SK-N-SH (cell line): ENCODE measurements around the gene ST3GAL2. TPM values are rescaled to one million over a fixed set of nuclear protein-coding genes. Genes with fewer than 3 reads are reported as not detected.

ENCODE experiments used
- CTCF ChIA-PET: fragments of 300-600, 350-600 bp; formaldehyde crosslinking; extraction: SDS; loops from one replicate; lab custom pipeline; 2021; lab: Yijun Ruan, JAX
- POLR2A ChIA-PET: fragments of 350-600 bp; sonication (Branson Sonifier 250); formaldehyde crosslinking; extraction: SDS; loops from one replicate; lab custom pipeline; 2020; ENCODE audit warnings: antibody characterized with exemption, inconsistent platforms; lab: Yijun Ruan, JAX
- DNase-seq: peaks from one replicate; pipeline ENCODE4 v3.0.0; 2012
- H2AFZ ChIP-seq: fragments of 200-600 bp; sonication (generic); 2 replicates; pipeline ENCODE4 v1.8.1; 2016; ENCODE audit warnings: antibody characterized with exemption, mild to moderate bottlenecking, low read depth
- H3F3A ChIP-seq: fragments of 200-600 bp; sonication (generic); replicated peaks from 2 replicates; pipeline ENCODE3; 2016; ENCODE audit warnings: antibody characterized with exemption, mild to moderate bottlenecking; ENCODE audit not compliant: insufficient read depth
- H3K27ac ChIP-seq, 2 experiments: fragments of 200-500 bp in 1 of 2; fragments of 200-600 bp in 1 of 2; sonication (Bioruptor generic) in 1 of 2; sonication (generic), shearing (Covaris generic) in 1 of 2; 2 replicates each; pipeline versions ENCODE4 v1.5.1 to v1.6.1; 2014 to 2016; ENCODE audit warnings: low read depth in 2 of 2, inconsistent platforms in 1 of 2, low read length in 1 of 2, mild to moderate bottlenecking in 1 of 2, mixed read lengths in 1 of 2
- H3K27me3 ChIP-seq: fragments of 200-600 bp; sonication (generic), shearing (Covaris generic); 2 replicates; pipeline ENCODE4 v1.6.1; 2016; ENCODE audit warnings: mixed run types; ENCODE audit not compliant: insufficient read depth
- H3K36me3 ChIP-seq, 2 experiments: fragments of 200-500 bp in 1 of 2; fragments of 200-600 bp in 1 of 2; sonication (Bioruptor generic) in 1 of 2; sonication (generic) in 1 of 2; replicated peaks in 1 of 2; 2 replicates each; pipeline versions ENCODE3 to v1.5.1; 2014 to 2016; ENCODE audit warnings: low read length in 1 of 2, mild to moderate bottlenecking in 1 of 2; ENCODE audit not compliant: insufficient read depth in 2 of 2, control insufficient read depth in 1 of 2
- H3K4me1 ChIP-seq, 2 experiments: fragments of 200-500 bp in 1 of 2; fragments of 200-600 bp in 1 of 2; sonication (Bioruptor generic) in 1 of 2; sonication (generic), shearing (Covaris generic) in 1 of 2; 2 replicates each; pipeline versions ENCODE4 v1.5.1 to v1.6.1; 2014 to 2016; ENCODE audit warnings: low read depth in 1 of 2, low read length in 1 of 2, mixed run types in 1 of 2; ENCODE audit not compliant: insufficient read depth in 2 of 2, control insufficient read depth in 1 of 2
- H3K4me2 ChIP-seq: fragments of 200-600 bp; sonication (generic), shearing (Covaris generic); 2 replicates; pipeline ENCODE4 v1.6.1; 2017; ENCODE audit warnings: mixed run types
- H3K4me3 ChIP-seq, 2 experiments: fragments of 200-500 bp in 1 of 2; fragments of 200-600 bp in 1 of 2; sonication (Bioruptor generic) in 1 of 2; sonication (generic), shearing (Covaris generic) in 1 of 2; 2 replicates each; pipeline versions ENCODE4 v1.5.1 to v1.8.1; 2014 to 2016; ENCODE audit warnings: low read depth in 2 of 2, inconsistent platforms in 1 of 2, low read length in 1 of 2, mild to moderate bottlenecking in 1 of 2, mixed read lengths in 1 of 2, moderate library complexity in 1 of 2
- H3K79me2 ChIP-seq: fragments of 200-600 bp; sonication (generic); 2 replicates; pipeline ENCODE4 v1.8.1; 2017; ENCODE audit warnings: mild to moderate bottlenecking; ENCODE audit not compliant: insufficient read depth
- H3K9ac ChIP-seq: fragments of 200-600 bp; sonication (generic); 2 replicates; pipeline ENCODE4 v1.6.1; 2017; ENCODE audit warnings: mixed run types
- H3K9me2 ChIP-seq: fragments of 200-600 bp; sonication (generic); 2 replicates; pipeline ENCODE4 v1.6.1; 2017; ENCODE audit warnings: mixed run types
- H3K9me3 ChIP-seq: fragments of 200-600 bp; sonication (generic); 2 replicates; pipeline ENCODE4 v1.6.1; 2017; ENCODE audit warnings: mixed run types, mild to moderate bottlenecking, moderate library complexity
- H4K20me1 ChIP-seq: fragments of 200-600 bp; sonication (generic); 2 replicates; pipeline ENCODE4 v1.6.1; 2017; ENCODE audit warnings: mild to moderate bottlenecking, mixed run types; ENCODE audit not compliant: insufficient read depth
- EP300 ChIP-seq, 2 experiments: IDR thresholded peaks; 2 replicates each; pipeline versions ENCODE4 v1.4.0 to v1.6.1; 2012; ENCODE audit warnings: borderline replicate concordance in 1 of 2, low read depth in 1 of 2, low read length in 1 of 2
- FOSL2 ChIP-seq: IDR thresholded peaks from 2 replicates; pipeline ENCODE4 v1.4.0; 2012; ENCODE audit warnings: low read depth, mild to moderate bottlenecking, moderate library complexity, borderline replicate concordance
- FOXJ3 ChIP-seq: sonication (generic); formaldehyde crosslinking; IDR thresholded peaks from 2 replicates; pipeline ENCODE4 v1.5.1; 2020; ENCODE audit warnings: mild to moderate bottlenecking, missing genetic modification reagents
- JUND ChIP-seq: IDR thresholded peaks from 2 replicates; pipeline ENCODE4 v1.4.0; 2012
- MEF2A ChIP-seq: IDR thresholded peaks from 2 replicates; pipeline ENCODE4 v1.4.0; 2012; ENCODE audit warnings: low read depth, borderline replicate concordance
- NFIC ChIP-seq: IDR thresholded peaks from 2 replicates; pipeline ENCODE4 v1.4.0; 2012; ENCODE audit warnings: borderline replicate concordance
- NRF1 ChIP-seq: IDR thresholded peaks from 2 replicates; pipeline ENCODE4 v1.6.1; 2012; ENCODE audit warnings: low read depth, mild to moderate bottlenecking, low read length
- RAD21 ChIP-seq: IDR thresholded peaks from 2 replicates; pipeline ENCODE4 v1.6.1; 2012; ENCODE audit warnings: mild to moderate bottlenecking, low read length
- RXRA ChIP-seq: IDR thresholded peaks from 2 replicates; pipeline ENCODE4 v1.4.0; 2012; ENCODE audit warnings: low read depth, mild to moderate bottlenecking, borderline replicate concordance
- TAF1 ChIP-seq: IDR thresholded peaks from 2 replicates; pipeline ENCODE4 v1.6.1; 2012; ENCODE audit warnings: low read depth, mild to moderate bottlenecking, low read length, moderate library complexity, borderline replicate concordance
- TCF12 ChIP-seq: IDR thresholded peaks from 2 replicates; pipeline ENCODE4 v1.4.0; 2012
- WGBS: methylation state at CpG from one replicate; pipeline ENCODE4 v1.1.6; 2017; ENCODE audit warnings: low lambda C conversion rate; 5-methylcytosine and 5-hydroxymethylcytosine counted together
- polyA plus RNA-seq, 3 experiments: library from polyadenylated mRNA; depleted of rRNA; stranded (reverse); fragments of >200 nt; gene quantifications; 2 replicates each; pipeline ENCODE4 v1.2.3, GENCODE V29; 2012
- TF ChIP-seq, protein P1 (sequence below): IDR thresholded peaks from 2 replicates; pipeline ENCODE4 v1.4.0; 2012; ENCODE audit warnings: low read depth
- TF ChIP-seq, protein P2 (sequence below): fragments of 150-350 bp; IDR thresholded peaks from 2 replicates; pipeline ENCODE4 v1.6.1; 2016; ENCODE audit warnings: mild to moderate bottlenecking, low read depth, low read length
- TF ChIP-seq, protein P3 (sequence below): IDR thresholded peaks from 2 replicates; pipeline ENCODE4 v1.4.0; 2012; ENCODE audit warnings: low read depth, borderline replicate concordance
- TF ChIP-seq, protein P4 (sequence below): fragments of 200-600 bp; sonication (generic); IDR thresholded peaks from 2 replicates; pipeline ENCODE4 v1.6.1; 2017; ENCODE audit warnings: antibody characterized with exemption, mild to moderate bottlenecking, moderate library complexity

Gene ST3GAL2
- polyA plus RNA-seq, 1 of the 3 experiments (the other 2 are of a cell fraction) = 19.9 TPM

DNA sequence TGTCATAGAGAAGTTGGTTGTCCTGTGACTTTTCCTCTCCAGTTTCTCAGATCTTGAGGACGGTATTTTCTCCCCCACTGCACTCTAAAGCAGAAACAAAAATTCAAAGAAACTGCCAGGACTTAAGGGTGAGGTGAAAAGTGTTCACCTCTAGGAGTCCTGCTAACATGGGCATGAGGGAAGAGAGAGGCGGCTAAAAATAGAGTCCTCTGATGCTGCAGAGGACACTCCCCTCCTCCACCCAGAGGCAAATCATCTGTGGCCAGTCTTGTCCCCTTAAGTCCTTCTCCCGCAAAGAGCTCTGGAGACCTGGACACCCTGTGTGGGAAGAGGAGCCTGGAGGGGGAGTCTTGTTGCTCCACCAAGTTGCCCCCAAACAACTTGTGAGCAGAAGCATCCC is 96.9 kb downstream of the ST3GAL2 start:
- Histone ChIP-seq H3K79me2 (peaks cover 14% of the 10 kb centered on the region), H3K9me2 (no peaks in the 10 kb centered on the region), H3K27me3 (no peaks in the 10 kb centered on the region), H3K9me3 (no peaks in the 10 kb centered on the region), H3K4me3 (no peak overlapping the region), H2AFZ (no peak overlapping the region), H3K4me2 (no peak overlapping the region), H3K36me3 (peaks cover 0 to 4% of the 10 kb centered on the region in 2 experiments), H3K9ac (no peak overlapping the region), H3F3A (peaks cover 2% of the 10 kb centered on the region), H3K27ac (no peak overlapping the region), H4K20me1 (no peaks in the 10 kb centered on the region), H3K4me1 (peaks cover 0 to 2% of the 10 kb centered on the region in 2 experiments; a peak in 1 of 4 replicates)
- no peak for TF ChIP-seq TAF1
- TF ChIP-seq, protein P1, sequence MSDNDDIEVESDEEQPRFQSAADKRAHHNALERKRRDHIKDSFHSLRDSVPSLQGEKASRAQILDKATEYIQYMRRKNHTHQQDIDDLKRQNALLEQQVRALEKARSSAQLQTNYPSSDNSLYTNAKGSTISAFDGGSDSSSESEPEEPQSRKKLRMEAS = no peak
- no peak for TF ChIP-seq FOXJ3 (CRISPR knock-in tag)
- no peak for DNase-seq
- ChIA-PET CTCF (interaction anchor here (1.4 kb wide), 1 partner anchor 11 kb away, joined by 5 read pairs; no protein-coding TSS in a partner anchor), POLR2A (no interaction called here)
- 78% methylated on average over 2 of the region's 3 CpGs for WGBS

DNA sequence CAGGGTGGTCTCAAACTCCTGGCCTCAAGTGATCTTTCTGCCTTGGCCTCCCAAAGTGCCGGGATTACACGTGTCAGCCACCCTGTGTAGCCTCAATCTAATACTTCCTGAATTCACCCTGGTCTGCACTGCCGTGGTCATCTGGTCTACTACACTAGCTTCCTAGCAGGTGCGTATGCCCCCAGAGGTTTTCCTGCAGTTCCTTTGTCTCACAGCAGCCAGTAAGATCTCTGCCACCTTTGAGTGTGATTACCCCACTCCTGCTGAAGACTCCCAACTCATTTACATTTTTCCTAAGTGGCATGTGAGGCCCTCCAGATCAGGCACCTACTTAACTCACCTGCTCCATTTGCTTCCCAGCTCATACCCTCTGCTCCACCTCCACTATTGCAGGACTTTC is 97.3 kb downstream of the ST3GAL2 start:
- H3F3A ChIP-seq = peaks cover 4% of the 10 kb centered on the region
- no peak overlapping the region for H3K4me3 ChIP-seq
- no peak overlapping the region for H2AFZ ChIP-seq
- H4K20me1 ChIP-seq = no peaks in the 10 kb centered on the region
- H3K9me3 ChIP-seq = no peaks in the 10 kb centered on the region
- H3K79me2 ChIP-seq = peaks cover 11% of the 10 kb centered on the region
- POLR2A ChIA-PET = no interaction called here
- no peak overlapping the region for H3K9ac ChIP-seq
- no peak overlapping the region for H3K27ac ChIP-seq
- H3K4me2 ChIP-seq = no peak overlapping the region
- H3K27me3 ChIP-seq = no peaks in the 10 kb centered on the region
- 89% methylated on average over 4 of the region's 4 CpGs for WGBS
- H3K4me1 ChIP-seq = peaks cover 0 to 2% of the 10 kb centered on the region in 2 experiments; a peak in 1 of 4 replicates
- peaks cover 0 to 4% of the 10 kb centered on the region in 2 experiments for H3K36me3 ChIP-seq
- TF ChIP-seq, protein P2, sequence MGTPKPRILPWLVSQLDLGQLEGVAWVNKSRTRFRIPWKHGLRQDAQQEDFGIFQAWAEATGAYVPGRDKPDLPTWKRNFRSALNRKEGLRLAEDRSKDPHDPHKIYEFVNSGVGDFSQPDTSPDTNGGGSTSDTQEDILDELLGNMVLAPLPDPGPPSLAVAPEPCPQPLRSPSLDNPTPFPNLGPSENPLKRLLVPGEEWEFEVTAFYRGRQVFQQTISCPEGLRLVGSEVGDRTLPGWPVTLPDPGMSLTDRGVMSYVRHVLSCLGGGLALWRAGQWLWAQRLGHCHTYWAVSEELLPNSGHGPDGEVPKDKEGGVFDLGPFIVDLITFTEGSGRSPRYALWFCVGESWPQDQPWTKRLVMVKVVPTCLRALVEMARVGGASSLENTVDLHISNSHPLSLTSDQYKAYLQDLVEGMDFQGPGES = no peak
- no peak for TF ChIP-seq FOSL2
- TF ChIP-seq TCF12 = no peak
- no peak for TF ChIP-seq JUND
- TF ChIP-seq, protein P1 = no peak
- TF ChIP-seq RAD21 = no peak
- no peak for TF ChIP-seq FOXJ3 (CRISPR knock-in tag)
- TF ChIP-seq RXRA = no peak
- TF ChIP-seq, protein P3, sequence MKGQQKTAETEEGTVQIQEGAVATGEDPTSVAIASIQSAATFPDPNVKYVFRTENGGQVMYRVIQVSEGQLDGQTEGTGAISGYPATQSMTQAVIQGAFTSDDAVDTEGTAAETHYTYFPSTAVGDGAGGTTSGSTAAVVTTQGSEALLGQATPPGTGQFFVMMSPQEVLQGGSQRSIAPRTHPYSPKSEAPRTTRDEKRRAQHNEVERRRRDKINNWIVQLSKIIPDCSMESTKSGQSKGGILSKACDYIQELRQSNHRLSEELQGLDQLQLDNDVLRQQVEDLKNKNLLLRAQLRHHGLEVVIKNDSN = no peak
- no peak for TF ChIP-seq NFIC
- no peak for TF ChIP-seq EP300 (IDR thresholded peaks at IDR 0.05; ENCODE audit: borderline replicate concordance in 1 of 2, low read depth in 1 of 2, low read length in 1 of 2)
- TF ChIP-seq, protein P4, sequence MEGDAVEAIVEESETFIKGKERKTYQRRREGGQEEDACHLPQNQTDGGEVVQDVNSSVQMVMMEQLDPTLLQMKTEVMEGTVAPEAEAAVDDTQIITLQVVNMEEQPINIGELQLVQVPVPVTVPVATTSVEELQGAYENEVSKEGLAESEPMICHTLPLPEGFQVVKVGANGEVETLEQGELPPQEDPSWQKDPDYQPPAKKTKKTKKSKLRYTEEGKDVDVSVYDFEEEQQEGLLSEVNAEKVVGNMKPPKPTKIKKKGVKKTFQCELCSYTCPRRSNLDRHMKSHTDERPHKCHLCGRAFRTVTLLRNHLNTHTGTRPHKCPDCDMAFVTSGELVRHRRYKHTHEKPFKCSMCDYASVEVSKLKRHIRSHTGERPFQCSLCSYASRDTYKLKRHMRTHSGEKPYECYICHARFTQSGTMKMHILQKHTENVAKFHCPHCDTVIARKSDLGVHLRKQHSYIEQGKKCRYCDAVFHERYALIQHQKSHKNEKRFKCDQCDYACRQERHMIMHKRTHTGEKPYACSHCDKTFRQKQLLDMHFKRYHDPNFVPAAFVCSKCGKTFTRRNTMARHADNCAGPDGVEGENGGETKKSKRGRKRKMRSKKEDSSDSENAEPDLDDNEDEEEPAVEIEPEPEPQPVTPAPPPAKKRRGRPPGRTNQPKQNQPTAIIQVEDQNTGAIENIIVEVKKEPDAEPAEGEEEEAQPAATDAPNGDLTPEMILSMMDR = no peak
- no peak for TF ChIP-seq MEF2A
- TF ChIP-seq NRF1 = no peak
- no peaks in the 10 kb centered on the region for H3K9me2 ChIP-seq
- CTCF ChIA-PET = interaction anchor here (1.4 kb wide), 1 partner anchor 11 kb away, joined by 5 read pairs; no protein-coding TSS in a partner anchor
- DNase-seq = no peak
